HG03571 (cell line): Measurements from ENCODE around the gene BRINP2.

Source experiments
- ATAC-seq: cut with Tn5 transposase; IDR thresholded peaks from one replicate; pipeline ENCODE4 v1.9.1; 2021; ENCODE audit not compliant: unreplicated experiment

Gene BRINP2

DNA sequence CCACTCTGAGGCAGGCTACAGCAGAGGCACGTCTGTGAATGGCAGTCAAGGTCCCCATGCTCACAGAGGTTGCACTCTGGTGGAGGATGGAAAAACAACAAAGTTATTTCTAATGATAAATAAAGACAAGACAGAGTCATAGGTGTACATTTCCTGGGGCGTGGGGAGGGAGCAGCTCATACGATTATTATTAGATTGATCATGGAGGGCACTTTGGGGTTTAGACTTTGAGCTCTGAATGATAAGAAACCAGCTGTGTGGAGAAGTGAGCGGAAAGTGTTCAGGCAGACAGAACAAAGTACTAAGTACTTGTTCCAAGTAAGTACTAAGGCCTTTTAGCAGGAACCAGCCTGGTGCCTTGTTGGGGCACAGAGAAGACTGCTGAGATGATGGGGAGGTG is 86.8 kb downstream of the BRINP2 start:
- ATAC-seq = no peak

- ATAC-seq = no peak
These were observed 100.1 kb downstream of the BRINP2 start for GRCh38 chr1:177270863-177271262.

GRCh38 chr1:177273141-177273540 is 102.4 kb downstream of the BRINP2 start:
- no peak for ATAC-seq

DNA sequence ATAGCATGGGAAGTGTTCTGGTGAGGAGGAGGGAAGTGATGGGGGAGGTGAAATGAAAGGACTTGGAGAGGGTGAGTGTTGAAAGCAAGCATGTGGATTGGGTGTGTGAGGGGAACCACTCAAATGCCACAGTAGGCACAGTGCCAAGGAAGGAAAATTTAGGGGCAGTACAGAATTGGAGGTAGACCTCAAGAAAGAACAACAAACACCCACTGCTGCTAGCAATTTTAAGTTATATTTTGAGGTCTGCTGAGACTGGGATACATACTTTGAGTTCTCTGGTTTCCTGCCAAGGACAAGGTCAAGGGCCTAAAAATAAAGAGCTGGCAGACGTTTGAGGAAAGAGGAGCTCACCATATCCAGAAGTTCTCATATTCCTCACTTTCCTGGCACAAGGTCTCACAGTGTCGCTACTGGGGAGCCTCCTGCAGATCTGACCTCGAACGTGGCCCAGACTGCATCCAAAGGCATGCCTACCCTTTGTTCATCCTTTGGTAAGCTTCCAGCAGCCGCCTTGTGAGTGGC is 104.0 kb downstream of the BRINP2 start:
- ATAC-seq = no peak

- ATAC-seq = no peak
These were observed 105.0 kb downstream of the BRINP2 start for GRCh38 chr1:177275736-177276135.

GRCh38 chr1:177278626-177279390 is 108.0 kb downstream of the BRINP2 start:
- no peak for ATAC-seq

DNA sequence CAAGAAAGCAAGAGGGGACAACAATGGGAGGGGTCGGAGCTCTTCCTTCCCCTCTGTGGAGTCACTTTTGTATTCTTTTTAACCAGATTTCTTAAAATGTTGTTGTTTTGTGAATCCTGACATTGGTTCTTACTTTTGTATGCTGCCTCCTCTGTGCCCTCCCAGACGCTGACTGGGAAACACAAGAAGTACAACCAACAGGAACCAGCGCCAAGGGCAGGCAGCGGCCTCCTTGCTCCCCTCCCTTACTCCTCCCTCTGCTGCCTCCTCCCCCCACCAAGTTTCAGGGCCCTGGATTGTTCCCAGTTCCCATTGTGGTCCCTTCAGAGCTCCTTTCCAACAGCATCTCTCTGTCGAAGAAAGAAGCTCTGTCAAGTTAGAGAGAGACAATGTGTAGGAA is 111.1 kb downstream of the BRINP2 start:
- ATAC-seq = no peak

GRCh38 chr1:177282976-177283375 is 112.2 kb downstream of the BRINP2 start:
- no peak for ATAC-seq

DNA sequence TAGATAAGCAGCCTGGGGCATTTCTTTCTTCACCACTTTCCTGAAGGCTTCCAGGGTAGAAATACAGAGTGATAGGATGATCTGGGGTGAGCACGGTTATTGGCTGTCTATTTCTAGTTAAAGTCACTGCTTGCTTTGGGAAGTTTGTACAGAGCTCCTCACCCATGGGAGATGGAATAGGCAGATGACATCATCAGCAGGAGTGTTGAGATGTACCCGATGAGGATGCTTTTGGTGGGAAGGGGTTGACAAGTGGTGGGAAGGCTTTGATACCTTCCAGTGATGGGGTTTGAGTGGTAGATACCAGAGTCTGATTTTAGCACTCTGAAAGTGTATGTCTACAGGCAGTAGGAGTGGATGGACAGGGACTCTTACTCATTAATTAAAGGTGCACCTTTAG is 112.6 kb downstream of the BRINP2 start:
- no peak for ATAC-seq

- ATAC-seq = no peak
These were observed 115.6 kb downstream of the BRINP2 start for GRCh38 chr1:177286396-177286795.

DNA sequence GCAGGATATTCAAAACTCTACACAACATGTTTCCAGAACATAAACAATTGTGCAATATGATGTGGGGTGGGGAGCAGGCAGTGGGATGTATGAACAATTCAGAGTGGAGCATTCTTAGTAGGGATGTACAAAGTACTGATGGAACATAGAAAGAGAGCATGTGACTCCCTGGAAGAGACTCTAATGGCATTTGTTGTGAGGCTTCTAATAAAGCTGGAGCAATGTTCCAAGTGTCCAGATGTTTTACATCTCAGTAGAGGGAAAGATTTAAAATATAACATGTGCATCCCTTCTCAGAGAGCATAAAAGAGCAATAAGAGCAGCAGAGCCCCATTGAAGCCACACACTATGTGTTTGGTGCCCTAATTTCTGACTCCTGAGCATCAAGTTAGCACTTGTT is 116.5 kb downstream of the BRINP2 start:
- ATAC-seq = no peak

DNA sequence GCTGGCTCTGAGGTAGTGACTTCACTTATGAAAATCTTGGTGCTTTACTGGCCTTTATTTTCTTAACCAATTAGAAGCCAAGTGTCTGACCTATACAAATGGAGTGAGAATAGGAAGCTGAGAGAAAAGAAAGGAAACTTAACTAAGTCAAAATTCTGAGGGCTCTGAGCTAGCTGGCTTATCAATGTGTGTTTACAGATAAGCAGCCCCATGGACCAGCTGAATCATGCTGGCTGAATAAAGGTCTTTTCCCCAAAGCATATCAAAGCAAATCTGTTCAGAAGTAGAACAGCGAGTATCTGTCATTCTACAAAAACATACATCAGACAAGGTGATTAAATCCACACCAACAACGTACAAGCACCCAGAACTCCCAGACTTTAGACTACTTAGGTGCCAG is 117.2 kb downstream of the BRINP2 start:
- no peak for ATAC-seq

DNA sequence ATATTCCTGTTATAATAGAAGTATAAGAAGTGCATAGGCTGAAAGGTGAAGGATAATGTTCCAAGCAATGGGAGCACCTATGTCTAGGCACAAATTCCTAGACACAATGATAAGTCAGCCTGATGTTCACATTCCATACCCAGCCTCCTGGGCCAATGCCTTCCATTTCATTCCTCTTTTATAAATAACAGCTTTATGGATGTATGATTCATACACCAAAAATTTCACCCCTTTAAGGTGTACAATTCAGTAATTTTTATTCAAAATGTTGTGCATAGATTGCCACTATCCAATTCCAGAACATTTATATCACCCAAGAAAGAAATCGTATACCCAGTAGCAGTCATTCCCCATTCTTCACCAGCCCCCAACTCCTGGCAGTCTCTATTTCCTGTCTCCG is 118.8 kb downstream of the BRINP2 start:
- ATAC-seq = no peak

GRCh38 chr1:177300431-177300830 is 129.7 kb downstream of the BRINP2 start:
- ATAC-seq = no peak

- ATAC-seq = no peak
These were observed 130.8 kb downstream of the BRINP2 start for GRCh38 chr1:177301425-177302124.

DNA sequence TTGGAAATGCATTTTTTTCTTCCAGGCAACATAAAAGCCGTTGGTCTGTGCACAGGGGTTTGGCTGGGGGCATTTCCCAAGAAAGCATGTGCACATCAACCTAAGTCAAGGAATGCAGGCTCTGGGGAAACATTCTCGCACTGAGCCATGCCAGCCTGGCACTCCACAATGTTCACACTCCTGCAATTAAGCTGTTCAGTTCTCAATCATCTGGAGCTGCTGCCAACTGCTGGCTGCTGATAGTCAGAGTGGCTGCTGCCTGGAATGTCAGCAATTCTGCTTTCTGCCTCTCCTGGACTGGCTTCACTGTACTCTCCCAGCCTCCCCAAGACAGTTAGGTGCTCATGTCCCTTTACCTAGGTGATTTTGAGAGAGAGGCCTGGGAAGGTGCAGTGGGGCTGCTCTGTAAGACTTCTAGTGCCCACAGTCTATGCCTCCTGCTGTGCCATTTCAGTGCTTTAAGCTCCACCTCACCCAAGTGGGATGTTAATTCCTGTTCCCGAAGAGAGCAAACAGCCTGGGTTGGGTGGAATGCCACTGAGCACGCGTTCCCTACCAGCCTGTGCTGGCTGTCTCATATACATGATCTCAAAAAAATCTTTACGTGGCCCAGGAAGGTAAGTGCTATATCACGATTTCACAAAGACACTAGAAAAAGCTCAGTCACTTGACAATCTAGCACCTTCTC is 131.7 kb downstream of the BRINP2 start:
- ATAC-seq = no peak

DNA sequence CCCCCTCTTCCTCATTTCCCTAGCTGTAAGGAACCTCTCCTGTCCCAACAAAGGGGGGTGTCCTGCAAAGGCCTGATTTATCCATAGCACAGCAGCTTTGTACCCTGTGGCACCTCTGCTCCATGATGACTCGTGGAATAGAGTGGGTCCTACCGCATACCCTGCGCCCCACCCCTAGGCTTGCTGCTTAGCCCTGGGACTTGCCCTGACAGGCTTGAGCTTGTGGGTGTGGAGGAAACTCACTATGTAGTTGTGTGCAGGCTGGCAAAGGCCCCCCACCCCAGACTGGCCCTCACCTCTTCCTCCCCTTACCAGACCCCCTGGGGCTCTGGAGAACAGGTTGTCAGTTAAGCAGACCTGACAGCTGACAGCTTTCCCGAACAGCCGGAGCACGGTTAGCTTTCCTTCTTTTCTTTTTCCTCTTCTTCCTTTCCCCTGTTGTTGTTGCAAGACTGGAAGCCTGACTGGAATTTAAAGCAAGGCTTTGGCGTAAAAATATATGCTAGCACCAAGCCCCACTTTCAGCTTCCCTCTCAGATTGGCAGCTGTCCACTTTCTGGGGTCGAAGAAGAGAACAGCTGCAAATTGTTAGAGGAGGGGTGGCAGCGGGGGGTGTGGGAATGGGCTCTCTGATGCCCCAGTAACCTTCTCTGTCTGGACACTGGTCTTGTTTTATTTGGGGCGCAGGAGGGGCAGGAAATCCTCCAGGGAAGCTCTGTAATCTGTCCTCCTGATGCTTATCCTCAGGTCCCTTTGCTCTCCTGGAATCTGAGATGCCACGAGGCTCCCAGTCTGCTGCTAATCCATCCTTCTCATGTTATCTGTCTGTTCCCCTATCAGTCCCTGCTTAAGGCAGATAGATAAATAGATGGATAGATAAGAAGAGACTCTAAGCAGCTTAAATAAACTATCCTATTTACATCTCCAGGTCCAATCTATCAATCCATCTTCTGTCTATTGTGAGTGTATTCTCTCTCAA is 134.6 kb downstream of the BRINP2 start:
- ATAC-seq = no peak

DNA sequence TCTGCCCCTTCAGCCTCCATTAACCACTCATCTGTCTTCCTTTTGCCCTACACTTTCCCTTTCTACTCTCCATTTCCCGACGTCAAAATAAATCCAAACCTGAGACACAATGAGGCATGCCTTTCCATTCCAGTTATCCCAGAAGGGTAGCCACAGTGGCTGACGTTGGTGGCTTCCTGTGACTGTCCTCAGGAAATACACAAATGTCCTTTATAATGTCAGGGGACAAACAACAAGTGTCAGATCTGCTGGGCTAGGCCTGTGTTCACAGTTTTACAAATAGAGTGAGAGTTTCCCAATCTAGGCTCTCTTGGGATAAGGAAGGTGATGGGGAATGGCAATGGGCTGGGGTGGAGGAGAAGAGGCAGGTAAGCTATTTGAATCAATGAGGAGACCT is 135.3 kb downstream of the BRINP2 start:
- no peak for ATAC-seq

- no peak for ATAC-seq
These were observed 136.2 kb downstream of the BRINP2 start for GRCh38 chr1:177306981-177307380.

DNA sequence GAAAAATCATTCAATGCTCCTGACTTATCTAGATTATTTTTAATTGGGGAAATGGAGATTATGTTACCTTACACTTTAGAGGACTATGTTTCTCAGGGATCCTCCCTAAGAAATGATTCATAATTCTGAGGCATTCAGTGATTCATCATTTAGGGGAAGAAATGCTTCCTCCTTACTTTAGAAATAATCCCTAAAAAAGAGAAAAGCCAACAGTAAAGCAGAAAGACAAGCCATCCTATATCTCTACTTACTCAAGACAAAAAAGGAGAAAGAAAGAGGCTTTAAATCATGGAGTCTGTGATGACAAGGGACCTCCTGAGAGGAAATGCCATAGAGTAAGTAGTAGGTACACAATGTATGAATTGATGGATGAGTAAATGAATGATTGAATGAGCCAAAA is 137.0 kb downstream of the BRINP2 start:
- ATAC-seq = no peak

- no peak for ATAC-seq
These were observed 139.1 kb downstream of the BRINP2 start for GRCh38 chr1:177309880-177310279.
